ENCODE data around the gene ADAM12.
"Not testable (repeated sequence)": the region's sequence is repeated elsewhere in the genome, so short reads cannot be mapped to it uniquely, and the experiment has no call there.

ADAM12 gene

GRCh38 chr10:126373147-126373546 lies 15.1 kb downstream of the ADAM12 start:
- no peak for DNase-seq

GRCh38 chr10:126372396-126372795 lies 15.9 kb downstream of the ADAM12 start:
- no peak for DNase-seq

- DNase-seq, result no peak
Measured at GRCh38 chr10:126369125-126369710, 19.1 kb downstream of the ADAM12 start.

- no peak for DNase-seq
Measured at GRCh38 chr10:126357169-126357568, 31.1 kb downstream of the ADAM12 start.

GRCh38 chr10:126353666-126354065 lies 34.6 kb downstream of the ADAM12 start:
- no peak for DNase-seq

- DNase-seq, result no peak
Measured at GRCh38 chr10:126352453-126352852, 35.8 kb downstream of the ADAM12 start.

- DNase-seq, result no peak
Measured at GRCh38 chr10:126351021-126351420, 37.3 kb downstream of the ADAM12 start.

GRCh38 chr10:126350216-126350992 lies 37.9 kb downstream of the ADAM12 start:
- no peak for DNase-seq

GRCh38 chr10:126349676-126350075 lies 38.6 kb downstream of the ADAM12 start:
- no peak for DNase-seq

GRCh38 chr10:126349101-126349500 lies 39.2 kb downstream of the ADAM12 start:
- no peak for DNase-seq

- not testable (repeated sequence) for DNase-seq
Measured at GRCh38 chr10:126343496-126343895, 44.8 kb downstream of the ADAM12 start.

GRCh38 chr10:126342680-126343079 lies 45.6 kb downstream of the ADAM12 start:
- DNase-seq, result no peak

GRCh38 chr10:126341491-126341890 lies 46.8 kb downstream of the ADAM12 start:
- no peak for DNase-seq

GRCh38 chr10:126337251-126337810 lies 50.9 kb downstream of the ADAM12 start:
- DNase-seq, result no peak

- DNase-seq, result no peak
Measured at GRCh38 chr10:126336801-126337200, 51.5 kb downstream of the ADAM12 start.

- no peak for DNase-seq
Measured at GRCh38 chr10:126334272-126334671, 54.0 kb downstream of the ADAM12 start.

GRCh38 chr10:126332576-126332975 lies 55.7 kb downstream of the ADAM12 start:
- DNase-seq, result no peak

- no peak for DNase-seq
Measured at GRCh38 chr10:126331101-126331500, 57.2 kb downstream of the ADAM12 start.

GRCh38 chr10:126324826-126325225 lies 63.5 kb downstream of the ADAM12 start:
- DNase-seq, result no peak

- no peak for DNase-seq
Measured at GRCh38 chr10:126321440-126321839, 66.8 kb downstream of the ADAM12 start.

- no peak for DNase-seq
Measured at GRCh38 chr10:126317751-126318150, 70.5 kb downstream of the ADAM12 start.

- DNase-seq, result no peak
Measured at GRCh38 chr10:126315494-126316177, 72.6 kb downstream of the ADAM12 start.

GRCh38 chr10:126314863-126315493 lies 73.3 kb downstream of the ADAM12 start:
- DNase-seq, result no peak

Measured in NCI-H1436 treated with DMSO at 0.1 percent for 48 hours (cell line).